T47D (cell line): Measurements from ENCODE around the gene CD14.
"Not testable (repeated sequence)": the region's sequence is repeated elsewhere in the genome, so short reads cannot be mapped to it uniquely, and the experiment has no call there.

Experiments used
- DNase-seq, 2 experiments: peaks; one replicate each; pipeline versions ENCODE4 v3.0.0 to v3.0.0-alpha.2; 2011 to 2012; ENCODE audit warnings: low read depth in 1 of 2, low spot score in 1 of 2
- JUND ChIP-seq: IDR thresholded peaks from 2 replicates; pipeline ENCODE4 v1.6.1; 2012; ENCODE audit warnings: low read depth
- in situ Hi-C: cut with HindIII; loops from 2 replicates; pipeline ENCODE4 v1.10.0; 2016; ENCODE audit warnings: low sequenced_read_pairs, low pct_unique_long_range_greater_than_20kb

The CD14 gene

GRCh38 chr5:140631036-140631417 is 1.9 kb downstream of the CD14 start:
- no peak for DNase-seq
- no peak for TF ChIP-seq JUND
- in situ Hi-C loops: no loop called here

GRCh38 chr5:140630292-140631035 is 2.5 kb downstream of the CD14 start:
- DNase-seq: no peak
- TF ChIP-seq JUND: no peak
- in situ Hi-C loops: no loop called here

GRCh38 chr5:140628711-140629110 is 4.3 kb downstream of the CD14 start:
- in situ Hi-C loops: no loop called here
- no peak for DNase-seq
- no peak for TF ChIP-seq JUND

- DNase-seq: no peak
- no peak for TF ChIP-seq JUND
- in situ Hi-C loops: no loop called here
Measured at GRCh38 chr5:140627972-140628371, 5.0 kb downstream of the CD14 start.

- in situ Hi-C loops, DNase-seq: not testable (repeated sequence)
Measured at GRCh38 chr5:140624886-140625285, 8.1 kb downstream of the CD14 start.

GRCh38 chr5:140623061-140623460 is 9.9 kb downstream of the CD14 start:
- in situ Hi-C loops, DNase-seq: not testable (repeated sequence)

- no peak for TF ChIP-seq JUND
- DNase-seq: no peak
- in situ Hi-C loops: no loop called here
Measured at GRCh38 chr5:140622301-140622700, 10.7 kb downstream of the CD14 start.

GRCh38 chr5:140611020-140611521 is 21.9 kb downstream of the CD14 start:
- no peak for DNase-seq
- in situ Hi-C loops: no loop called here
- no peak for TF ChIP-seq JUND

- no peak for TF ChIP-seq JUND
- no peak for DNase-seq
- in situ Hi-C loops: no loop called here
Measured at GRCh38 chr5:140609126-140609525, 23.8 kb downstream of the CD14 start.

- no peak for DNase-seq
Measured at GRCh38 chr5:140608722-140609121, 24.3 kb downstream of the CD14 start.

GRCh38 chr5:140607031-140607430 is 25.9 kb downstream of the CD14 start:
- no peak for TF ChIP-seq JUND

More at GRCh38 chr5:140608722-140609121, 24.3 kb downstream of the CD14 start:
- TF ChIP-seq JUND: no peak
- in situ Hi-C loops: no loop called here

GRCh38 chr5:140605879-140606278 is 27.1 kb downstream of the CD14 start:
- no peak for DNase-seq
- TF ChIP-seq JUND: no peak
- in situ Hi-C loops: no loop called here

More at GRCh38 chr5:140607031-140607430, 25.9 kb downstream of the CD14 start:
- DNase-seq: no peak
- in situ Hi-C loops: no loop called here

GRCh38 chr5:140603734-140604133 is 29.2 kb downstream of the CD14 start:
- no peak for DNase-seq
- in situ Hi-C loops: no loop called here
- TF ChIP-seq JUND: no peak

GRCh38 chr5:140603446-140603698 is 29.6 kb downstream of the CD14 start:
- DNase-seq, in situ Hi-C loops: not testable (repeated sequence)
